Fibroblast of lung (primary cell): Measurements from ENCODE around the gene WDR43. TPM values are rescaled to one million over a fixed set of nuclear protein-coding genes. Genes with fewer than 3 reads are reported as not detected.

Experiments used
- DNase-seq, 2 donors: peaks; one replicate each; pipeline versions ENCODE4 v3.0.0 to v3.0.0-alpha.2; 2010; ENCODE audit warnings: low read depth in 2 of 2
- H2AFZ ChIP-seq: 2 replicates; pipeline ENCODE4 v1.5.1; 2012; ENCODE audit warnings: low read length, control low read depth, inconsistent platforms
- H3K27ac ChIP-seq: 2 replicates; pipeline ENCODE4 v1.5.1; 2011; ENCODE audit warnings: low read length, control low read depth; ENCODE audit not compliant: insufficient read depth
- H3K27me3 ChIP-seq: 2 replicates; pipeline ENCODE4 v1.5.1; 2011; ENCODE audit warnings: mild to moderate bottlenecking, low read length; ENCODE audit not compliant: control insufficient read depth, insufficient read depth
- H3K36me3 ChIP-seq: 2 replicates; pipeline ENCODE4 v1.5.1; 2011; ENCODE audit warnings: low read length; ENCODE audit not compliant: control insufficient read depth, insufficient read depth
- H3K4me1 ChIP-seq: 2 replicates; pipeline ENCODE4 v1.5.1; 2011; ENCODE audit warnings: low read length; ENCODE audit not compliant: control insufficient read depth, insufficient read depth; ENCODE audit errors: extremely low read depth
- H3K4me2 ChIP-seq: 2 replicates; pipeline ENCODE4 v1.5.1; 2011; ENCODE audit warnings: low read length, control low read depth; ENCODE audit not compliant: insufficient read depth; ENCODE audit errors: extremely low read depth
- H3K4me3 ChIP-seq, 4 experiments: fragments of 200-600 bp in 1 of 4; sonication (generic) in 1 of 4; replicated peaks in 1 of 4; 2 replicates each; pipeline ENCODE4 v1.5.1; 2011 to 2016; ENCODE audit warnings: low read length in 4 of 4, low read depth in 3 of 4, mild to moderate bottlenecking in 3 of 4, control low read depth in 2 of 4, inconsistent platforms in 1 of 4, mixed read lengths in 1 of 4; ENCODE audit not compliant: insufficient read depth in 1 of 4; ENCODE audit errors: control extremely low read depth in 1 of 4
- H3K79me2 ChIP-seq: 2 replicates; pipeline ENCODE4 v1.5.1; 2012; ENCODE audit warnings: mild to moderate bottlenecking, low read length, inconsistent platforms; ENCODE audit not compliant: control insufficient read depth, insufficient read depth
- H3K9ac ChIP-seq: 2 replicates; pipeline ENCODE4 v1.5.1; 2011; ENCODE audit warnings: mild to moderate bottlenecking, low read length, control low read depth; ENCODE audit not compliant: insufficient read depth
- H3K9me3 ChIP-seq: 2 replicates; pipeline ENCODE4 v1.5.1; 2012; ENCODE audit warnings: low read depth, low read length; ENCODE audit not compliant: control insufficient read depth, insufficient read depth
- H4K20me1 ChIP-seq: 2 replicates; pipeline ENCODE4 v1.5.1; 2011; ENCODE audit warnings: low read length; ENCODE audit not compliant: control insufficient read depth, insufficient read depth; ENCODE audit errors: extremely low read depth
- CTCF ChIP-seq, 2 donors: IDR thresholded peaks in 1 of 2; conservative IDR thresholded peaks in 1 of 2; 1 replicate in 1 of 2; 2 replicates in 1 of 2; pipeline ENCODE4 v1.5.1; 2011 to 2012; ENCODE audit warnings: low read length in 2 of 2, control low read depth in 1 of 2, inconsistent platforms in 1 of 2, low read depth in 1 of 2, mild to moderate bottlenecking in 1 of 2
- EZH2 ChIP-seq: IDR thresholded peaks from 2 replicates; pipeline ENCODE4 v1.5.1; 2012; ENCODE audit warnings: low read length, control low read depth, mild to moderate bottlenecking; ENCODE audit errors: missing control alignments
- polyA plus RNA-seq, 2 donors: library from polyadenylated mRNA; depleted of rRNA in 1 of 2; stranded (reverse) in 1 of 2; unstranded in 1 of 2; fragments of >200 nt; gene quantifications; 2 replicates each; pipeline ENCODE4 v1.2.1, GENCODE V29; 2011 to 2012; ENCODE audit warnings: missing spikeins in 1 of 2
- total RNA-seq: library from RNA; depleted of rRNA; stranded (reverse); fragments of >200 nt; gene quantifications from 2 replicates; pipeline ENCODE4 v1.2.1, GENCODE V29; 2014

WDR43 gene
- total and polyA plus RNA-seq, 2 donors (not counting 1 experiment from before 2014, with no cell fraction given) = 71.5 to 74.7 TPM

- TF ChIP-seq EZH2 = no peak
- no peak for TF ChIP-seq CTCF (conservative IDR thresholded peaks at IDR 0.05 in 1 of 2, IDR thresholded peaks at IDR 0.05 in 1 of 2; ENCODE audit: low read depth in 1 of 2, low read length in 2 of 2)
- no peak overlapping the region for H3K4me3 ChIP-seq
- no peak overlapping the region for H3K4me2 ChIP-seq
- H2AFZ ChIP-seq = no peak overlapping the region
- peaks cover 3% of the 10 kb centered on the region for H3K27me3 ChIP-seq
- H3K36me3 ChIP-seq = no peaks in the 10 kb centered on the region
- H3K9ac ChIP-seq = no peak overlapping the region
- no peaks in the 10 kb centered on the region for H4K20me1 ChIP-seq
- H3K4me1 ChIP-seq = peaks cover 2% of the 10 kb centered on the region
- no peak overlapping the region for H3K27ac ChIP-seq
- no peaks in the 10 kb centered on the region for H3K79me2 ChIP-seq
- DNase-seq = peak; percentile 70 to 77
- no peaks in the 10 kb centered on the region for H3K9me3 ChIP-seq
Observed at GRCh38 chr2:28991021-28991420, 96.6 kb downstream of the WDR43 start.

DNA sequence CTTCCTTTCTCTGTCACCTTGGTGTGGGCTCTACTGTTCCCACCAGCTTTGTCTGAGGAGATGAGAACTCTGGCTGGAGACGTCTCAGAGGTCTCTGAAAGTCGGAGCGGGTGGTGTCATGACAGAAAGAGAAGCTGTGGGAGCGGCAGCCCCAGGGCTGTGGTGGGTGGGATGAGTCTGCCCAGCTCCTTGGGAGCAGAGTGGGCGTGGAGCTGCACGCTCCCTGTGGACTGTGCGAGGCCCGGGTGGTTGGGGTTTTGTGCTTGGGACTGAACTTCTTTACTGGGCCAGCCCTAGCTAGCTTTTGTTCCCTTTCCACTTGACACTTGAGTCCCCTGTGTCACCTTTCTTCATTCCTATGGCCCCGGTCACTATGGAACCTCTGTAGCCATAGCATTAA, 97.0 kb downstream of the WDR43 start:
- TF ChIP-seq CTCF (conservative IDR thresholded peaks at IDR 0.05 in 1 of 2, IDR thresholded peaks at IDR 0.05 in 1 of 2; ENCODE audit: low read depth in 1 of 2, low read length in 2 of 2) (no peak), EZH2 (no peak)
- H2AFZ ChIP-seq = no peak overlapping the region
- peaks cover 3% of the 10 kb centered on the region for H3K27me3 ChIP-seq
- H3K4me1 ChIP-seq = peaks cover 2% of the 10 kb centered on the region
- H3K9ac ChIP-seq = no peak overlapping the region
- H4K20me1 ChIP-seq = no peaks in the 10 kb centered on the region
- H3K4me3 ChIP-seq = no peak overlapping the region
- H3K36me3 ChIP-seq = no peaks in the 10 kb centered on the region
- H3K4me2 ChIP-seq = no peak overlapping the region
- no peak overlapping the region for H3K27ac ChIP-seq
- DNase-seq = peak in 1 of 2 donors; percentile 23
- H3K9me3 ChIP-seq = no peaks in the 10 kb centered on the region
- H3K79me2 ChIP-seq = no peaks in the 10 kb centered on the region

DNA sequence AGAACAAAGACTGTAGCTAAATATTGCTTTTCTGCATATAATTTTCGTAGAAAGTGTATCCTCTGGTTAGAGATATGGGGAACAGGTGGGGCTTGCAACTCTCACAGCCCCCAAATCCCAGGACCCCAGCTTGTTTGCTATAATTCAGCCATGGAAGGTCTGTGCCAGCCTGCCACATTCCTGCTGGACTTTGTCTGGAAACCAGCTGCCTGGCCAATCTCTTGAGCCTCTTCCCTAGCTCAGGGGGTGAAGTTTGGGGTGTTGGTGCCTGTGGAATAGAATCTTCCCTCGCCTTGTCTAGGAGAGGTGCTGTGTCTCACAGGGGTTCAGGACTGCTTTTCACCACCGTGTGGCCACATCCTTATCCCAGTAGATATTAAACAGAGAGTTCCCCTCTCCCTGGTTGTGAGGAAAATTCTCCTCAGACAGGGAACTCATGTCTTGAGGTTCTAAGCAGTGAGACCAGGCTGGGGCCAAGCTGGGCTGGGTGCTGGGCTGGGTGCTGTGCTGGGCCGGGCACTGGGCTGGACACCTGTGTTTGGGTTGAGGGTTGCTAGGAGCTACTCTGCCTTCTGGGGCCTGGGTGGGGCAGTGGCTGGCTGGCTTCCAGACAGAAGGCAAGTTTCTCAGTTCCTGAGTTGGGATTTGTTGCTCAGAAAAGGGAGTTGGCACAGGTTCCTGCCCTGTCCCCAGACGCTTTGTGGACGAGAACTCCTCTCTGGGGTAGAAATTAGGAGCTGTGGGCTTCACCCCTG, 98.9 kb downstream of the WDR43 start:
- Histone ChIP-seq H3K79me2 (no peaks in the 10 kb centered on the region), H3K9ac (no peak overlapping the region), H3K27me3 (peaks cover 3% of the 10 kb centered on the region), H3K4me1 (peaks cover 2% of the 10 kb centered on the region), H3K27ac (no peak overlapping the region), H3K4me2 (no peak overlapping the region), H4K20me1 (no peaks in the 10 kb centered on the region), H2AFZ (no peak overlapping the region), H3K4me3 (no peak overlapping the region), H3K36me3 (no peaks in the 10 kb centered on the region), H3K9me3 (no peaks in the 10 kb centered on the region)
- TF ChIP-seq CTCF (conservative IDR thresholded peaks at IDR 0.05 in 1 of 2, IDR thresholded peaks at IDR 0.05 in 1 of 2; ENCODE audit: low read depth in 1 of 2, low read length in 2 of 2) (no peak), EZH2 (no peak)
- no peak for DNase-seq
